SHP77 (cell line): ENCODE data around the gene COL16A1.

Experiments
- DNase-seq, 2 experiments: peaks; one replicate each; lab custom pipeline; 2025; lab: John Stamatoyannopoulos, UW

The COL16A1 gene

GRCh38 chr1:31664528-31664927 lies 39.3 kb downstream of the COL16A1 start:
- no peak for DNase-seq

- peak; percentile 29 to 47 for DNase-seq
Observed at GRCh38 chr1:31663622-31664452, 40.0 kb downstream of the COL16A1 start.

- DNase-seq: no peak
Observed at GRCh38 chr1:31662463-31662862, 41.4 kb downstream of the COL16A1 start.

- no peak for DNase-seq
Observed at GRCh38 chr1:31661856-31662255, 42.0 kb downstream of the COL16A1 start.

GRCh38 chr1:31660871-31661455 lies 42.9 kb downstream of the COL16A1 start:
- DNase-seq: no peak

GRCh38 chr1:31659889-31660288 lies 43.9 kb downstream of the COL16A1 start:
- DNase-seq: no peak

GRCh38 chr1:31658721-31659120 lies 45.1 kb downstream of the COL16A1 start:
- DNase-seq: no peak

- DNase-seq: no peak
Observed at GRCh38 chr1:31657972-31658510, 45.8 kb downstream of the COL16A1 start.

- no peak for DNase-seq
Observed at GRCh38 chr1:31657020-31657804, 46.6 kb downstream of the COL16A1 start.

GRCh38 chr1:31655756-31656155 lies 48.1 kb downstream of the COL16A1 start:
- no peak for DNase-seq

- no peak for DNase-seq
Observed at GRCh38 chr1:31655104-31655503, 48.7 kb downstream of the COL16A1 start.

- DNase-seq: no peak
Observed at GRCh38 chr1:31654474-31654776, 49.4 kb downstream of the COL16A1 start.

- no peak for DNase-seq
Observed at GRCh38 chr1:31653717-31654473, 49.9 kb downstream of the COL16A1 start.

GRCh38 chr1:31652891-31653499 lies 50.8 kb downstream of the COL16A1 start:
- no peak for DNase-seq

GRCh38 chr1:31651766-31652165 lies 52.1 kb downstream of the COL16A1 start:
- no peak for DNase-seq

- DNase-seq: no peak
Observed at GRCh38 chr1:31651089-31651420, 52.8 kb downstream of the COL16A1 start.

- DNase-seq: no peak
Observed at GRCh38 chr1:31650161-31651088, 53.4 kb downstream of the COL16A1 start.

- no peak for DNase-seq
Observed at GRCh38 chr1:31648641-31649357, 55.0 kb downstream of the COL16A1 start.

GRCh38 chr1:31648190-31648589 lies 55.6 kb downstream of the COL16A1 start:
- no peak for DNase-seq

GRCh38 chr1:31647106-31647505 lies 56.7 kb downstream of the COL16A1 start:
- DNase-seq: no peak
